IMR-90 (cell line): ENCODE results near the gene CDH13. TPM values are rescaled to one million over a fixed set of nuclear protein-coding genes. Genes with fewer than 3 reads are reported as not detected.

Experiments
- ATAC-seq: fragments of 200-7000 bp; cut with Tn5 transposase; 2 replicates; pipeline ENCODE4 v1.9.1; 2020; ENCODE audit warnings: low read depth, mild to moderate bottlenecking, moderate library complexity
- BruUV-seq: library from RNA; stranded (reverse); fragments of 400-500 nt; replicated peaks from 2 replicates; lab custom pipeline; 2021; lab: Mats Ljungman, UMichigan
- CTCF ChIA-PET: fragments of 300-600 bp; formaldehyde crosslinking; extraction: SDS; loops from one replicate; lab custom pipeline; 2021; ENCODE audit warnings: antibody characterized with exemption; lab: Yijun Ruan, JAX
- POLR2A ChIA-PET: fragments of 300-600 bp; sonication (Branson Sonifier 250); formaldehyde crosslinking; loops from one replicate; lab custom pipeline; 2022; ENCODE audit warnings: antibody characterized with exemption; ENCODE audit not compliant: unreplicated experiment; lab: Charles Lee
- DNase-seq: peaks from one replicate; pipeline ENCODE4 v3.0.0; 2013
- H2AFZ ChIP-seq: replicated peaks from 2 replicates; pipeline ENCODE3; 2013; ENCODE audit warnings: low read length, mild to moderate bottlenecking; ENCODE audit not compliant: poor library complexity
- H2AK5ac ChIP-seq: 2 replicates; pipeline ENCODE4 v1.6.1; 2013; ENCODE audit warnings: low read depth, low read length, inconsistent platforms
- H2AK9ac ChIP-seq: replicated peaks from 2 replicates; pipeline ENCODE3; 2013; ENCODE audit warnings: mild to moderate bottlenecking, low read depth, low read length, moderate library complexity; ENCODE audit not compliant: poor library complexity
- H2BK120ac ChIP-seq: 2 replicates; pipeline ENCODE4 v1.6.1; 2013; ENCODE audit warnings: low read depth, low read length, inconsistent platforms
- H2BK15ac ChIP-seq: 3 replicates; pipeline ENCODE4 v1.6.1; 2013; ENCODE audit warnings: low read depth, low read length, inconsistent platforms
- H2BK20ac ChIP-seq: 2 replicates; pipeline ENCODE4 v1.6.1; 2013; ENCODE audit warnings: low read depth, mild to moderate bottlenecking, inconsistent platforms, low read length, moderate library complexity
- H2BK5ac ChIP-seq: 2 replicates; pipeline ENCODE4 v1.6.1; 2013; ENCODE audit warnings: mild to moderate bottlenecking, low read depth, low read length, inconsistent platforms; ENCODE audit not compliant: poor library complexity, severe bottlenecking
- H3K14ac ChIP-seq: replicated peaks from 2 replicates; pipeline ENCODE4 v1.6.1; 2013; ENCODE audit warnings: low read depth, low read length, inconsistent platforms
- H3K18ac ChIP-seq: 2 replicates; pipeline ENCODE4 v1.6.1; 2013; ENCODE audit warnings: low read depth, low read length, control low read depth
- H3K23ac ChIP-seq: 2 replicates; pipeline ENCODE4 v1.6.1; 2013; ENCODE audit warnings: low read depth, low read length, inconsistent platforms
- H3K27ac ChIP-seq: 2 replicates; pipeline ENCODE4 v1.5.1; 2013; ENCODE audit warnings: mild to moderate bottlenecking, control low read depth, low read length; ENCODE audit not compliant: insufficient read depth
- H3K27me3 ChIP-seq: 2 replicates; pipeline ENCODE4 v1.6.1; 2013; ENCODE audit warnings: low read length; ENCODE audit not compliant: control insufficient read depth, insufficient read depth
- H3K36me3 ChIP-seq: 2 replicates; pipeline ENCODE4 v1.6.1; 2013; ENCODE audit warnings: low read length, mixed read lengths; ENCODE audit not compliant: control insufficient read depth, insufficient read depth
- H3K4ac ChIP-seq: 2 replicates; pipeline ENCODE4 v1.6.1; 2013; ENCODE audit warnings: low read depth, low read length, inconsistent platforms
- H3K4me1 ChIP-seq: 2 replicates; pipeline ENCODE4 v1.6.1; 2013; ENCODE audit warnings: low read length, mixed read lengths; ENCODE audit not compliant: control insufficient read depth, insufficient read depth
- H3K4me2 ChIP-seq: 2 replicates; pipeline ENCODE4 v1.6.1; 2013; ENCODE audit warnings: low read depth, mild to moderate bottlenecking, control low read depth, low read length, moderate library complexity
- H3K4me3 ChIP-seq: 2 replicates; pipeline ENCODE4 v1.5.1; 2013; ENCODE audit warnings: low read depth, mild to moderate bottlenecking, control low read depth, low read length, moderate library complexity; ENCODE audit not compliant: insufficient read depth
- H3K56ac ChIP-seq: 2 replicates; pipeline ENCODE4 v1.6.1; 2013; ENCODE audit warnings: low read length, inconsistent platforms; ENCODE audit not compliant: insufficient read depth; ENCODE audit errors: extremely low read depth
- H3K79me1 ChIP-seq, 2 experiments: 2 replicates each; pipeline ENCODE4 v1.6.1; 2013; ENCODE audit warnings: low read length in 2 of 2, inconsistent platforms in 1 of 2, low read depth in 1 of 2
- H3K9ac ChIP-seq: 2 replicates; pipeline ENCODE4 v1.6.1; 2013; ENCODE audit warnings: low read depth, low read length, control low read depth
- H3K9me1 ChIP-seq: 2 replicates; pipeline ENCODE4 v1.6.1; 2013; ENCODE audit warnings: low read length, inconsistent platforms; ENCODE audit not compliant: insufficient read depth
- H3K9me3 ChIP-seq: 2 replicates; pipeline ENCODE4 v1.6.1; 2013; ENCODE audit warnings: low read length; ENCODE audit not compliant: control insufficient read depth, insufficient read depth
- H4K20me1 ChIP-seq: 2 replicates; pipeline ENCODE4 v1.6.1; 2013; ENCODE audit warnings: low read length, inconsistent platforms; ENCODE audit not compliant: insufficient read depth
- H4K5ac ChIP-seq: 2 replicates; pipeline ENCODE4 v1.6.1; 2013; ENCODE audit warnings: mild to moderate bottlenecking, low read depth, low read length, control low read depth
- H4K8ac ChIP-seq, 2 experiments: 2 replicates each; pipeline ENCODE4 v1.6.1; 2013; ENCODE audit warnings: low read depth in 2 of 2, low read length in 2 of 2, control low read depth in 1 of 2, inconsistent platforms in 1 of 2
- H4K91ac ChIP-seq: 2 replicates; pipeline ENCODE4 v1.6.1; 2013; ENCODE audit warnings: low read depth, low read length, inconsistent platforms; ENCODE audit not compliant: insufficient read depth
- CEBPB ChIP-seq: IDR thresholded peaks from 2 replicates; pipeline ENCODE4 v1.6.1; 2012; ENCODE audit warnings: low read depth, low read length, improper control_type of control experiment
- RAD21 ChIP-seq: IDR thresholded peaks from 2 replicates; pipeline ENCODE4 v1.6.1; 2012; ENCODE audit warnings: low read length, improper control_type of control experiment
- WGBS, 2 experiments: methylation state at CpG; one replicate each; pipeline versions ENCODE4 v1.1.5 to v1.1.7; 2013; ENCODE audit warnings: missing lambda C conversion rate in 2 of 2; ENCODE audit not compliant: insufficient read length in 1 of 2; ENCODE audit errors: extremely low coverage in 2 of 2; 5-methylcytosine and 5-hydroxymethylcytosine counted together
- dilution Hi-C: fragments of 300-500 bp; cut with HindIII; formaldehyde crosslinking; loops from one replicate; pipeline ENCODE4 v1.14.3; 2018; ENCODE audit warnings: low sequenced_read_pairs; ENCODE audit not compliant: unreplicated experiment
- in situ Hi-C: fragments of 300-500 bp; cut with MboI; formaldehyde crosslinking; loops from 3 replicates; pipeline ENCODE4 v1.14.3; 2019; ENCODE audit warnings: low sequenced_read_pairs, inconsistent platforms, mixed read lengths
- intact Hi-C: fragments of 100-400 bp; cut with micrococcal nuclease; formaldehyde crosslinking; loops from 2 replicates; pipeline ENCODE4 v1.10.0; 2022
- polyA plus RNA-seq, 3 experiments: library from polyadenylated mRNA; depleted of rRNA; stranded (reverse); fragments of >200 nt; gene quantifications; 2 replicates each; pipeline ENCODE4 v1.2.3, GENCODE V29; 2012; ENCODE audit warnings: low replicate concordance in 1 of 3
- total RNA-seq: library from RNA; depleted of rRNA; stranded (reverse); fragments of >200 nt; gene quantifications from 2 replicates; pipeline ENCODE4 v1.2.3, GENCODE V29; 2012

CDH13 gene
- total and polyA plus RNA-seq, 2 of the 4 experiments (the other 2 are of a cell fraction): 61.6 to 74.7 TPM

DNA sequence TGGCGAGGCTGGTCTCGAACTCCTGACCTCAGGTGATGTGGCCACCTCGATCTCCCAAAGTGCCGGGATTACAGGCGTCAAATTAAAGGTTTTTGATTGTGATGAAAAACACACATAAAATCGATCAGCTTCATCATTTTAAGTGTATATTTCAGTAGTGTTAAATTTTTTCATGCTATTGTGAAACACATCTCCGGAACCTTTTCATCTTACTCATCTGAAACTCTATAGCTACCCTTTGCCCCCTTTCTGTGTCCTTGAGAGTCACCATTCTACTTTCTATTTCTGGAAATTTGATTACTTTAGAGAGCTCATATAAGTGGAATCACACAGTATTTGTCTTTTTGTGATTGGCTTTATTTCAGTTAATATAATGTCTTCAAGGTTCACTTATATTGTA is 702.7 kb downstream of the CDH13 start:
- no peak overlapping the region for H2BK5ac ChIP-seq
- H4K91ac ChIP-seq: no peak overlapping the region
- no peak overlapping the region for H3K27ac ChIP-seq
- no peak overlapping the region for H3K18ac ChIP-seq
- H4K20me1 ChIP-seq: no peaks in the 10 kb centered on the region
- ChIA-PET CTCF (interaction anchor here (1.0 kb wide), 1 partner anchor 15 kb away, joined by 4 read pairs; no protein-coding TSS in a partner anchor), POLR2A (no interaction called here)
- H3K36me3 ChIP-seq: no peaks in the 10 kb centered on the region
- H3K56ac ChIP-seq: no peak overlapping the region
- no peaks in the 10 kb centered on the region for H3K9me3 ChIP-seq
- H3K23ac ChIP-seq: no peak overlapping the region
- H3K4me1 ChIP-seq: no peaks in the 10 kb centered on the region; the same call in 1 of the 2 replicates
- H3K9me1 ChIP-seq: no peaks in the 10 kb centered on the region
- no peak for ATAC-seq
- H2AFZ ChIP-seq: no peak overlapping the region
- BruUV-seq: no TSS peak
- H3K4ac ChIP-seq: no peak overlapping the region
- no peak overlapping the region for H2BK20ac ChIP-seq
- no peak overlapping the region for H4K5ac ChIP-seq
- H3K79me1 ChIP-seq: no peaks in the 10 kb centered on the region
- H2AK9ac ChIP-seq: no peak overlapping the region
- 0 out of 2 replicates have a peak, but pooled peaks have one; percentile 26 for TF ChIP-seq CEBPB
- no peak for TF ChIP-seq RAD21
- H2BK15ac ChIP-seq: no peak overlapping the region
- WGBS, 2 experiments: no CpG with 5 or more reads among the region's 7 CpGs
- no peak overlapping the region for H3K4me2 ChIP-seq
- H2AK5ac ChIP-seq: no peak overlapping the region
- DNase-seq: no peak
- dilution Hi-C loops (no loop called here), in situ Hi-C loops (no loop called here), intact Hi-C loops (no loop called here)
- H2BK120ac ChIP-seq: no peak overlapping the region
- no peak overlapping the region for H3K14ac ChIP-seq
- no peaks in the 10 kb centered on the region for H3K27me3 ChIP-seq
- no peak overlapping the region for H3K9ac ChIP-seq
- H4K8ac ChIP-seq: no peak overlapping the region
- no peak overlapping the region for H3K4me3 ChIP-seq
